Heart left ventricle (tissue), 16 donors: ENCODE results near the gene SLC26A9. TPM values are rescaled to one million over a fixed set of nuclear protein-coding genes. Genes with fewer than 3 reads are reported as not detected.

Experiments
- ATAC-seq, 4 donors: fragments of 200-7000 bp; cut with Tn5 transposase; one replicate each; pipeline ENCODE4 v1.9.1; 2020 to 2022; ENCODE audit warnings: moderate library complexity in 4 of 4, mild to moderate bottlenecking in 3 of 4, moderate number of reproducible peaks in 1 of 4
- DNase-seq, 5 donors: peaks; one replicate each; pipeline ENCODE4 v3.0.0-alpha.2; 2020
- H3K27ac ChIP-seq, 12 donors: fragments of 200-600 bp; sonication (generic) in 4 of 12; one replicate each; pipeline versions ENCODE4 v1.5.0 to v1.8.0; 2016 to 2022; ENCODE audit warnings: mild to moderate bottlenecking in 2 of 12
- H3K27me3 ChIP-seq, 9 donors: fragments of 200-600 bp; sonication (generic) in 2 of 9; one replicate each; pipeline versions ENCODE4 v1.5.1 to v1.8.0; 2016 to 2022; ENCODE audit warnings: mild to moderate bottlenecking in 3 of 9
- H3K36me3 ChIP-seq, 9 donors: fragments of 200-600 bp; sonication (generic) in 2 of 9; one replicate each; pipeline versions ENCODE4 v1.5.0 to v1.8.0; 2018 to 2022; ENCODE audit warnings: mild to moderate bottlenecking in 2 of 9
- H3K4me1 ChIP-seq, 12 donors: fragments of 200-600 bp; sonication (generic) in 4 of 12; one replicate each; pipeline versions ENCODE4 v1.5.0 to v1.8.0; 2016 to 2022; ENCODE audit warnings: mild to moderate bottlenecking in 3 of 12
- H3K4me3 ChIP-seq, 12 donors: fragments of 200-600 bp; sonication (generic) in 4 of 12; one replicate each; pipeline versions ENCODE4 v1.5.0 to v1.8.0; 2017 to 2022; ENCODE audit warnings: mild to moderate bottlenecking in 9 of 12, moderate library complexity in 4 of 12
- H3K9me3 ChIP-seq, 12 donors: fragments of 200-600 bp; sonication (generic) in 4 of 12; one replicate each; pipeline versions ENCODE4 v1.5.0 to v1.8.0; 2016 to 2022; ENCODE audit warnings: mild to moderate bottlenecking in 1 of 12
- POLR2A ChIP-seq, 2 donors: fragments of 450-650 bp; IDR thresholded peaks; one replicate each; pipeline ENCODE4 v1.6.1; 2017; ENCODE audit warnings: antibody characterized with exemption in 2 of 2, mild to moderate bottlenecking in 2 of 2, moderate library complexity in 2 of 2
- WGBS, 4 donors: extraction: QIAGEN DNeasy Blood & Tissue Kit in 2 of 4; methylation state at CpG; one replicate each; pipeline versions ENCODE4 v1.1.5 to v1.1.7; 2013 to 2018; 5-methylcytosine and 5-hydroxymethylcytosine counted together
- intact Hi-C, 10 donors: fragments of 100-400 bp; cut with DNase I; formaldehyde crosslinking; loops; one replicate each; pipeline versions ENCODE4 v1.11.1 to v1.14.2; 2022
- polyA plus RNA-seq, 2 donors: library from polyadenylated mRNA; stranded (reverse); fragments of 200-250 nt; gene quantifications; one replicate each; pipeline ENCODE4 v1.2.3, GENCODE V29; 2013
- total RNA-seq, 9 donors: library from RNA; depleted of rRNA in 2 of 9; stranded (reverse); fragments of >200 nt in 2 of 9; fragmentation: NEBNext Ultra II Directional in 3 of 9; extraction: Animal tissue kit (Norgen Biotek cat#: 25700) in 3 of 9; gene quantifications; one replicate each; pipeline versions ENCODE4 v1.1.0 to v1.2.4, GENCODE V29; 2016 to 2023
- TF ChIP-seq, protein P1 (sequence below), 12 donors: fragments of 200-600 bp; sonication (generic) in 4 of 12; IDR thresholded peaks; one replicate each; pipeline versions ENCODE4 v1.5.0 to v1.8.0; 2018 to 2022; ENCODE audit warnings: antibody characterized with exemption in 12 of 12, mild to moderate bottlenecking in 5 of 12
- donor health status: ischemic (EF 13 %, LVEDD 7.1; RV severe dilation, severe dysfunction).
- donor health status: healthy with polysubstance abuse.
- donor health status: DM: no; HTN: yes; CAD: no.
- donor health status: DM: no; HTN: no; CAD: no.
- donor health status: ischemic (EF 25% LVEDD 6.9; RV normal size, moderate dysfunction).
- donor health status: ischemic (EF 25% LVEDD 5.7; RV mildly dilated, moderate dysfunction).
- donor health status: healthy.
- donor health status: DM: yes; HTN: yes; CAD: no.
- donor health status: ischemic (EF 35%, LVEDD 5.7; RV mildly dilated, moderate dysfunction).
- donor health status: nonischemic (EF 11% LVEDD 7.7; RV severe dilation, severe dysfunction).
- donor health status: DM: yes; HTN: yes; CAD: no.
- donor health status: PGD.
- donor health status: ischemic (EF 29% LVEDD 5.4; RV normal size, mild dysfunction).
- donor health status: nonischemic (EF 23%, LVEDD 6.1; RV moderate dilation, normal function).

Gene SLC26A9
- total and polyA plus RNA-seq, 11 donors, result 4.1 to 39.6 (median 11.0) TPM

DNA sequence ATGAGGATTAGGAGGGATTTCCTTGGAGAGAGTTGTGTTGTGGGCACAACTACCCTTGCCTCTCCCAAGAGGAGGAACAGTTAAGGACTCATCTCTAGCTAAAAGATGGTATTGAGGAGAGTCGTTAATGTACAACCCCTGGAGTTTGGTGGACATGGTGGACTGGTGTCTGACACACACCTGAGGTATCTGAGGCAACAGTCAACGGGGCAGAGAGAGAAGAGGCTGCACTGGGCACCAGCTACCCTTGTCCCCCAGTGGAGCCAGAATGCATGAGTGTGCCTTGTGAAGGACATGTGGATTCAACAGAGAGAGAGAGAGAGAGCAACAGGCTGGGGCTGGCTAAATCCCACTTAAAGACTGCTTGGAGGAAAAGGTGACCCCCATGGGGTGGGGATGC is 47.0 kb upstream of the SLC26A9 start:
- TF ChIP-seq, protein P1, sequence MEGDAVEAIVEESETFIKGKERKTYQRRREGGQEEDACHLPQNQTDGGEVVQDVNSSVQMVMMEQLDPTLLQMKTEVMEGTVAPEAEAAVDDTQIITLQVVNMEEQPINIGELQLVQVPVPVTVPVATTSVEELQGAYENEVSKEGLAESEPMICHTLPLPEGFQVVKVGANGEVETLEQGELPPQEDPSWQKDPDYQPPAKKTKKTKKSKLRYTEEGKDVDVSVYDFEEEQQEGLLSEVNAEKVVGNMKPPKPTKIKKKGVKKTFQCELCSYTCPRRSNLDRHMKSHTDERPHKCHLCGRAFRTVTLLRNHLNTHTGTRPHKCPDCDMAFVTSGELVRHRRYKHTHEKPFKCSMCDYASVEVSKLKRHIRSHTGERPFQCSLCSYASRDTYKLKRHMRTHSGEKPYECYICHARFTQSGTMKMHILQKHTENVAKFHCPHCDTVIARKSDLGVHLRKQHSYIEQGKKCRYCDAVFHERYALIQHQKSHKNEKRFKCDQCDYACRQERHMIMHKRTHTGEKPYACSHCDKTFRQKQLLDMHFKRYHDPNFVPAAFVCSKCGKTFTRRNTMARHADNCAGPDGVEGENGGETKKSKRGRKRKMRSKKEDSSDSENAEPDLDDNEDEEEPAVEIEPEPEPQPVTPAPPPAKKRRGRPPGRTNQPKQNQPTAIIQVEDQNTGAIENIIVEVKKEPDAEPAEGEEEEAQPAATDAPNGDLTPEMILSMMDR (IDR thresholded peaks at IDR 0.05), result no peak
- no peak for TF ChIP-seq POLR2A (IDR thresholded peaks at IDR 0.05)
- Histone ChIP-seq H3K9me3 (no peaks in the 10 kb centered on the region), H3K27me3 (no peaks in the 10 kb centered on the region), H3K4me1 (peaks cover 0 to 29% (median 15%) of the 10 kb centered on the region in 12 donors), H3K36me3 (peaks cover 0 to 38% (median 0%) of the 10 kb centered on the region in 9 donors), H3K27ac (no peak overlapping the region), H3K4me3 (no peak overlapping the region)
- 88 to 95% (median 92%) methylated on average over 2 of the region's 2 CpGs for WGBS, 4 donors
- intact Hi-C loops, result loop anchor here in 1 of 10 donors (5.0 kb wide), 1 partner anchor 127 kb away; the partner anchor contains the start of gene AVPR1B
- ATAC-seq (no peak), DNase-seq (no peak)

DNA sequence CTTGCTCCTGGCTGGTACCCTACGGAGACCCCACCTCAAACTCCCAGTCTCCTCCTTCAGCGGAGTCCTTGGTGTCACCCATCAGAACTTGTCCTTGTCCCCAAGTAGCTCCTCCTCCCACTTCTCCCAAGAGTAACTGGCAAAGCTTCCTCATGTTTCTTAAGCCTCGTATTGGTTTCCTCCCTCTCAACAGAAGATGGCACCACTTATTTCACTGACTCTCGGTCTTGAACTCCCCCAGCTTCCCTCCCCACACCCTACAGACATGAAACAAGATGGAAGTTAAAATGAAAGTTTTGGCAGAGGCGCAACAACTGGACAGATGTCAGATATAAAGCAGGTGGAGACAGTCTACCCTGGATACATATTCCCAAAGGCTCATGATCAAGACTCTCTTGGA is 46.5 kb upstream of the SLC26A9 start:
- DNase-seq (no peak), ATAC-seq (no peak)
- no peak overlapping the region for H3K27ac ChIP-seq
- no peaks in the 10 kb centered on the region for H3K27me3 ChIP-seq
- no peak for TF ChIP-seq POLR2A (IDR thresholded peaks at IDR 0.05)
- TF ChIP-seq, protein P1 (IDR thresholded peaks at IDR 0.05), result no peak
- 82 to 90% (median 87%) methylated on average over 5 of the region's 5 CpGs for WGBS, 4 donors
- H3K36me3 ChIP-seq, result peaks cover 0 to 38% (median 0%) of the 10 kb centered on the region in 9 donors
- H3K4me1 ChIP-seq, result peaks cover 0 to 29% (median 15%) of the 10 kb centered on the region in 12 donors
- intact Hi-C loops, result loop anchor here in 2 of 10 donors (5.0 kb wide), 2 partner anchors 43 to 128 kb away; partner anchors contain the start of gene AVPR1B (in 1 of the 2)
- no peak overlapping the region for H3K4me3 ChIP-seq
- no peaks in the 10 kb centered on the region for H3K9me3 ChIP-seq

DNA sequence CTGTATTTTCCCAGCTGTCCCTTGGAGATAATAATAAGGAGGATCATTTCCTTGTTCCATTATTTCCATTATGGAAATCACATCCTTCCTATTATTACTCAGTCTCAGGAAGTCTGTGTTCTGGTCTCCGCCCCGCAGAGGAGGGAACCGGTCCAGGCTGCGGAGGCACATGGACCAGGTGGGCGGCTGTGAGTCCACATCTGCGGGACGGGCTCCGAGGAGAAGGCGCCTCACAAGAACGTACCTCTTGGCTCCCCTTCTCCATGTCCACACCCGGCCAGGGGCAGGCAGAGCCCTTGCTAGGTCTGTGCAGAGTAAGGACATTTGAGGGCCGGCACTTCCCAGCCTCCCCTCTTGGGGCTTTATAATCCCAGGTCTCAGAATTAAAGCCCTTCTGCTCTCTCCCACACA is 45.3 kb upstream of the SLC26A9 start:
- peaks cover 0 to 34% (median 0%) of the 10 kb centered on the region in 9 donors for H3K36me3 ChIP-seq
- H3K4me3 ChIP-seq, result no peak overlapping the region
- peak overlapping the region in 4 of 12 donors; percentile 3 to 36 (median 12) for H3K27ac ChIP-seq
- peaks cover 0 to 40% (median 17%) of the 10 kb centered on the region in 12 donors for H3K4me1 ChIP-seq
- 59 to 78% (median 68%) methylated on average over 12 of the region's 12 CpGs for WGBS, 4 donors
- TF ChIP-seq, protein P1 (IDR thresholded peaks at IDR 0.05), result no peak
- no peak for TF ChIP-seq POLR2A (IDR thresholded peaks at IDR 0.05)
- intact Hi-C loops, result loop anchor here in 1 of 10 donors (5.0 kb wide), 1 partner anchor 44 kb away; no protein-coding TSS in a partner anchor
- ATAC-seq, result peak in 3 of 4 donors; percentile 31 to 81 (median 49)
- no peaks in the 10 kb centered on the region for H3K9me3 ChIP-seq
- no peaks in the 10 kb centered on the region for H3K27me3 ChIP-seq
- DNase-seq, result peak in 2 of 5 donors; percentile 45 to 57

DNA sequence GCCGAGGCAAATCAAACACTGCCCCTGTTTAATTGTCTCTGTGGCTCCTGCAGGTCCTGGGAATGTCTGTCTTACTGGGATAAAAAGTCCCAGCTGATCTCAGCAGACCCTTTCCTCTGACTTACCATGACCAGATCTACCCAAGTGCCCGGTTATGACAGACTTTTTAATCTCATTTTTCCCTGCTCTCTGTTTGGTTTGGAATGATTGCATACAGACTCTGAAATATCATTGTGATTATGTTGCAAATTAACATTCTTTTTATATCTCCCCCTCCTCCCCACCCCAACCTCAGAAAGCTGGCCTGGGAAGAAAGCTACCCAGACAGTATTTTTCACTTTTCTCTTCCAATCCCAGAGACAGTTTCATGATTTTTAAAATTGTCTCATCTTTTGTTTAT is 43.6 kb upstream of the SLC26A9 start:
- ATAC-seq (no peak), DNase-seq (no peak)
- Histone ChIP-seq H3K36me3 (peaks cover 0 to 23% (median 0%) of the 10 kb centered on the region in 9 donors), H3K4me3 (no peak overlapping the region), H3K27ac (no peak overlapping the region), H3K4me1 (peaks cover 0 to 40% (median 17%) of the 10 kb centered on the region in 12 donors), H3K27me3 (no peaks in the 10 kb centered on the region), H3K9me3 (no peaks in the 10 kb centered on the region)
- TF ChIP-seq, protein P1 (IDR thresholded peaks at IDR 0.05), result no peak
- no peak for TF ChIP-seq POLR2A (IDR thresholded peaks at IDR 0.05)
- intact Hi-C loops, result loop anchor here in 1 of 10 donors (5.0 kb wide), 1 partner anchor 45 kb away; no protein-coding TSS in a partner anchor
- 48 to 69% (median 56%) methylated on average over 2 of the region's 2 CpGs for WGBS, 4 donors
